ENCODE data around the gene POLN. TPM values are rescaled to one million over a fixed set of nuclear protein-coding genes. Genes with fewer than 3 reads are reported as not detected.
A peak's percentile ranks its signal among the peaks of the same experiment; 100 is the strongest.

The POLN gene
- polyA plus RNA-seq, 2 of the 4 experiments (the other 2 are of a cell fraction), result 2.4 to 2.9 TPM

- Histone ChIP-seq H3K4me2 (no peak overlapping the region), H3K9me3 (peaks cover 4% of the 10 kb centered on the region; the same call in 1 of the 3 replicates), H3K4me3 (no peak overlapping the region), H3K4me1 (no peaks in the 10 kb centered on the region; the same call in 2 of the 3 replicates), H3K27ac (no peak overlapping the region)
- TF ChIP-seq PBX3 (IDR thresholded peaks at IDR 0.05) (peak; percentile 44; the same call in 1 of the 2 replicates), MAZ (IDR thresholded peaks at IDR 0.05; ENCODE audit: borderline replicate concordance, low read depth, low read length) (no peak), EHF (CRISPR knock-in tag; IDR thresholded peaks at IDR 0.05) (no peak), USF2 (IDR thresholded peaks at IDR 0.05) (no peak)
- CTCF ChIA-PET, result interaction anchor here (0.9 kb wide), 1 partner anchor 11 kb away, joined by 3 read pairs; no protein-coding TSS in a partner anchor
- FAIRE-seq (no peak), ATAC-seq (no peak), DNase-seq (ENCODE audit: low read depth in 1 of 2, low spot score in 1 of 2) (no peak)
- WGBS (ENCODE audit: missing lambda C conversion rate), result 80% methylated on average over 10 of the region's 11 CpGs
- POLR2A ChIA-PET, result no interaction called here
Measured at GRCh38 chr4:2045518-2045951, 196.4 kb downstream of the POLN start.

GRCh38 chr4:2044542-2045517, 197.1 kb downstream of the POLN start:
- H3K4me1 ChIP-seq, result no peaks in the 10 kb centered on the region; the same call in 2 of the 3 replicates
- H3K27ac ChIP-seq, result no peak overlapping the region
- no peak overlapping the region for H3K4me3 ChIP-seq
- TF ChIP-seq CBX2 (IDR thresholded peaks at IDR 0.05; ENCODE audit: borderline replicate concordance, low read depth), result no peak
- no peak for TF ChIP-seq HOXA7 (CRISPR knock-in tag; IDR thresholded peaks at IDR 0.05)
- no peak for TF ChIP-seq FOXS1 (CRISPR knock-in tag; IDR thresholded peaks at IDR 0.05)
- no peak for TF ChIP-seq ATOH8 (CRISPR knock-in tag; IDR thresholded peaks at IDR 0.05; ENCODE audit: low read depth)
- TF ChIP-seq CHD4 (IDR thresholded peaks at IDR 0.05; ENCODE audit: borderline replicate concordance), result no peak
- no peak for TF ChIP-seq MYC (IDR thresholded peaks at IDR 0.05; ENCODE audit: borderline replicate concordance, low read length)
- TF ChIP-seq ZC3H11A (IDR thresholded peaks at IDR 0.05), result no peak
- TF ChIP-seq POLR2A (IDR thresholded peaks at IDR 0.05; ENCODE audit: low read length), result no peak
- no peak for TF ChIP-seq PHF8 (IDR thresholded peaks at IDR 0.05; ENCODE audit: borderline replicate concordance, low read depth)
- TF ChIP-seq CTCF (IDR thresholded peaks at IDR 0.05), result no peak
- no peak for TF ChIP-seq JUN (IDR thresholded peaks at IDR 0.05)
- TF ChIP-seq MAZ (IDR thresholded peaks at IDR 0.05; ENCODE audit: borderline replicate concordance, low read depth, low read length), result no peak
- no peak for TF ChIP-seq RCOR1 (IDR thresholded peaks at IDR 0.05; ENCODE audit: low read depth, low read length)
- no peak for TF ChIP-seq REST (IDR thresholded peaks at IDR 0.05)
- TF ChIP-seq BCL3 (IDR thresholded peaks at IDR 0.05), result no peak
- no peak for TF ChIP-seq CHD2 (IDR thresholded peaks at IDR 0.05; ENCODE audit: low read length, partially characterized antibody)
- H3K4me2 ChIP-seq, result no peak overlapping the region
- 95% methylated on average over 12 of the region's 18 CpGs for WGBS (ENCODE audit: missing lambda C conversion rate)
- FAIRE-seq (no peak), DNase-seq (ENCODE audit: low read depth in 1 of 2, low spot score in 1 of 2) (no peak), ATAC-seq (no peak)
- ChIA-PET POLR2A (no interaction called here), CTCF (interaction anchor here (0.8 to 0.9 kb wide), 2 partner anchors 12 to 19 kb away, joined by 3 read pairs; no protein-coding TSS in a partner anchor)
- H3K9me3 ChIP-seq, result peaks cover 4% of the 10 kb centered on the region; the same call in 1 of the 3 replicates
